ENCODE results near the gene AGK. TPM values are rescaled to one million over a fixed set of nuclear protein-coding genes. Genes with fewer than 3 reads are reported as not detected.

The AGK gene
- total and polyA plus RNA-seq, 2 experiments from 2014 or later = 18.3 to 24.1 TPM

DNA sequence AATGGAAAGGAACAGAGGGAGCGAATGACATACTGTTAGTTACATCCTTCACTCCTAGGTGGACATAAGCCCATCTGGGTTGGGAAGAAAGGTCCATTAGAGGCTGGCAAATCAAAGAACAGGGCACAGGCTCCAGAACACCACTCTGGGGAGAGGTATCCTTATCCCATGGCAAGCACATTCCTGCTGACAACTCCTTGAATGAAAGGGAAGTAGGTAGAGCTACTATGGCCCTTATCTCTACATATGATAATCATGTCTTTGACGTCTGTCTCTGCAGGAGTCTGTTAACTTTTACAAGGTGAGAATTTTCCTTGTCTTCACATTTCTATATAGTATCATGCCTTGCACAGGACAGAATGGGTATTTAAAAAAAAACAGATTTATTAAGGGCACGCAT, 140.3 kb downstream of the AGK start:
- Histone ChIP-seq H3F3A (ENCODE audit: insufficient read depth) (no peaks in the 10 kb centered on the region), H3K27ac (no peak overlapping the region), H3K4me2 (ENCODE audit: unreplicated experiment) (no peak overlapping the region), H3K27me3 (replicated peaks; ENCODE audit: insufficient read depth) (no peaks in the 10 kb centered on the region), H3K36me3 (ENCODE audit: low read depth) (no peaks in the 10 kb centered on the region), H3K9me2 (ENCODE audit: insufficient read depth) (0 out of 2 replicates have a peak, but pooled peaks cover 4% of the 10 kb centered on the region), H4K20me1 (ENCODE audit: insufficient read depth) (no peaks in the 10 kb centered on the region), H2AFZ (no peak overlapping the region), H3K4me1 (ENCODE audit: insufficient read depth) (no peaks in the 10 kb centered on the region), H3K79me2 (ENCODE audit: insufficient read depth) (no peaks in the 10 kb centered on the region; the same call in 1 of the 2 replicates), H3K9me3 (ENCODE audit: low read depth) (no peaks in the 10 kb centered on the region), H3K4me3 (no peak overlapping the region), H3K9ac (no peak overlapping the region)
- DNase-seq = no peak
- WGBS, 2 experiments (ENCODE audit: low coverage in 1 of 2, low lambda C conversion rate in 2 of 2, missing lambda C conversion rate in 2 of 2) = 77 to 82% methylated on average over 3 of the region's 3 CpGs
- no peak for TF ChIP-seq EZH2phosphoT487 (IDR thresholded peaks at IDR 0.05; ENCODE audit: insufficient read depth, low read depth)
- no peak for TF ChIP-seq EZH2 (IDR thresholded peaks at IDR 0.05; ENCODE audit: insufficient read depth, poor library complexity, severe bottlenecking)
- in situ Hi-C loops (cut with MboI) = no loop called here

DNA sequence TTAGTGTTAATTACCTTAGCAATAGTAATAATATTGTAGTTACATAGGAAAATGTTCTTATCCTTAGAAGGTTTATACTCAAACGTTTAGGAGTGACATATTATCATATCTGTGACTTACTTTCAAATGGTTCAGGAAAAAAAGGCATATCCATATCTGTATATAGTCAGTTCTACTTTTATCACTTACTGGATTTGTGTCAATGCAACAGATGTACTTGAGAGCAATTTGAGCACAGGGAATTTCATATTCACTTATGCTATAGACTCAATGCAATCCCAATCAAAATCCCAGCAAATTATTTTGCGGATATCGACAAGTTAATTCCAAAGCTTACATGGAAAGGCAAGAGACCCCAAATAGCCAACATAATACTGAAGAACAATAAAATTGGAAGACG, 140.8 kb downstream of the AGK start:
- no peaks in the 10 kb centered on the region for H3K4me1 ChIP-seq (ENCODE audit: insufficient read depth)
- no peak for DNase-seq
- no peaks in the 10 kb centered on the region for H4K20me1 ChIP-seq (ENCODE audit: insufficient read depth)
- no peak for TF ChIP-seq EZH2 (IDR thresholded peaks at IDR 0.05; ENCODE audit: insufficient read depth, poor library complexity, severe bottlenecking)
- no peak for TF ChIP-seq EZH2phosphoT487 (IDR thresholded peaks at IDR 0.05; ENCODE audit: insufficient read depth, low read depth)
- no peak overlapping the region for H3K4me3 ChIP-seq
- WGBS, 2 experiments (ENCODE audit: low coverage in 1 of 2, low lambda C conversion rate in 2 of 2, missing lambda C conversion rate in 2 of 2) = 79 to 80% methylated on average over 4 of the region's 4 CpGs
- no peaks in the 10 kb centered on the region for H3F3A ChIP-seq (ENCODE audit: insufficient read depth)
- H3K36me3 ChIP-seq (ENCODE audit: low read depth) = no peaks in the 10 kb centered on the region
- no peaks in the 10 kb centered on the region for H3K9me3 ChIP-seq (ENCODE audit: low read depth)
- no peak overlapping the region for H2AFZ ChIP-seq
- 0 out of 2 replicates have a peak, but pooled peaks cover 4% of the 10 kb centered on the region for H3K9me2 ChIP-seq (ENCODE audit: insufficient read depth)
- H3K79me2 ChIP-seq (ENCODE audit: insufficient read depth) = no peaks in the 10 kb centered on the region; the same call in 1 of the 2 replicates
- in situ Hi-C loops (cut with MboI) = no loop called here
- H3K27ac ChIP-seq = no peak overlapping the region
- H3K4me2 ChIP-seq (ENCODE audit: unreplicated experiment) = no peak overlapping the region
- no peaks in the 10 kb centered on the region for H3K27me3 ChIP-seq (replicated peaks; ENCODE audit: insufficient read depth)
- no peak overlapping the region for H3K9ac ChIP-seq

- TF ChIP-seq EZH2 (IDR thresholded peaks at IDR 0.05; ENCODE audit: insufficient read depth, poor library complexity, severe bottlenecking) = no peak
- TF ChIP-seq EZH2phosphoT487 (IDR thresholded peaks at IDR 0.05; ENCODE audit: insufficient read depth, low read depth) = no peak
- Histone ChIP-seq H4K20me1 (ENCODE audit: insufficient read depth) (no peaks in the 10 kb centered on the region), H3K27ac (no peak overlapping the region), H3K79me2 (ENCODE audit: insufficient read depth) (no peaks in the 10 kb centered on the region; the same call in 1 of the 2 replicates), H3K27me3 (replicated peaks; ENCODE audit: insufficient read depth) (no peaks in the 10 kb centered on the region), H3K36me3 (ENCODE audit: low read depth) (no peaks in the 10 kb centered on the region), H3K4me1 (ENCODE audit: insufficient read depth) (no peaks in the 10 kb centered on the region), H3K4me2 (ENCODE audit: unreplicated experiment) (no peak overlapping the region), H3K9me2 (ENCODE audit: insufficient read depth) (0 out of 2 replicates have a peak, but pooled peaks cover 4% of the 10 kb centered on the region), H2AFZ (no peak overlapping the region), H3F3A (ENCODE audit: insufficient read depth) (no peaks in the 10 kb centered on the region), H3K9ac (no peak overlapping the region), H3K9me3 (ENCODE audit: low read depth) (no peaks in the 10 kb centered on the region), H3K4me3 (no peak overlapping the region)
- 76 to 86% methylated on average over 3 of the region's 3 CpGs for WGBS, 2 experiments (ENCODE audit: low coverage in 1 of 2, low lambda C conversion rate in 2 of 2, missing lambda C conversion rate in 2 of 2)
- in situ Hi-C loops (cut with MboI) = no loop called here
- DNase-seq = no peak
These were observed 141.9 kb downstream of the AGK start for GRCh38 chr7:141693082-141693481.

DNA sequence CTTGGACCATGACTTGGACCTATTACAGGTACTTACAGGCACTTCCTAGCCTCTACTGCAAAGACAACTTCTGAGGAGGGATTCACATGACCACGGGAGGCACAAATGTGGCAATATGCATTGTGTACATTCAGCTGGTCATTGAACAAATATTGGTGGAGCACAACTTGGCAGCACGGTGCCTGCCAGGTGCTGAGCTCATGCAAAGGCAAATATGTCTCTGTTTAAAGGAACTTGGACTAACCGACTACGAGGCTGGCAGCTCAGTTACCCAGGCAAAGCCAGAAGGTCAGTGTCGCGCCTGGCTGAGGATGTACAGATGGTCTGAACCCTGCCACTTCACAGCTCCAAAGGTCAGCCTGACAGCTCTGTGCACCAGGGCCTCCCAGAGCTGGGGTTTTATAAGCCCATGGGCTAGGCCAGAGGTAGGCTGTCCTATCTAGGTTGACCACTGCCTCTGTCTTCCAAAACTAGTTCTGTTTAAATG, 144.6 kb downstream of the AGK start:
- WGBS, 2 experiments (ENCODE audit: low coverage in 1 of 2, low lambda C conversion rate in 2 of 2, missing lambda C conversion rate in 2 of 2) = 91 to 95% methylated on average over 6 of the region's 6 CpGs
- Histone ChIP-seq H3K79me2 (ENCODE audit: insufficient read depth) (no peaks in the 10 kb centered on the region; the same call in 1 of the 2 replicates), H4K20me1 (ENCODE audit: insufficient read depth) (no peaks in the 10 kb centered on the region), H3K27ac (no peak overlapping the region), H3K9me2 (ENCODE audit: insufficient read depth) (0 out of 2 replicates have a peak, but pooled peaks cover 4% of the 10 kb centered on the region), H3F3A (ENCODE audit: insufficient read depth) (no peaks in the 10 kb centered on the region), H3K27me3 (replicated peaks; ENCODE audit: insufficient read depth) (no peaks in the 10 kb centered on the region), H2AFZ (no peak overlapping the region), H3K4me2 (ENCODE audit: unreplicated experiment) (no peak overlapping the region), H3K4me1 (ENCODE audit: insufficient read depth) (no peaks in the 10 kb centered on the region), H3K4me3 (no peak overlapping the region), H3K9me3 (ENCODE audit: low read depth) (no peaks in the 10 kb centered on the region), H3K36me3 (ENCODE audit: low read depth) (no peaks in the 10 kb centered on the region), H3K9ac (no peak overlapping the region)
- in situ Hi-C loops (cut with MboI) = no loop called here
- no peak for TF ChIP-seq EZH2 (IDR thresholded peaks at IDR 0.05; ENCODE audit: insufficient read depth, poor library complexity, severe bottlenecking)
- no peak for TF ChIP-seq EZH2phosphoT487 (IDR thresholded peaks at IDR 0.05; ENCODE audit: insufficient read depth, low read depth)
- DNase-seq = no peak
